Right lobe of liver (tissue), 4 donors: ENCODE data around the gene ACBD5.

Experiments used
- POLR2A ChIP-seq: fragments of 450-650 bp; IDR thresholded peaks from one replicate; pipeline ENCODE4 v1.6.1; 2017; ENCODE audit warnings: antibody characterized with exemption, mild to moderate bottlenecking
- TF ChIP-seq, protein P1 (sequence below), 4 donors: fragments of 200-600 bp in 3 of 4; fragments of 450-650 bp in 1 of 4; IDR thresholded peaks; one replicate each; pipeline versions ENCODE4 v1.5.1 to v1.8.0; 2016 to 2022; ENCODE audit warnings: antibody characterized with exemption in 4 of 4, mild to moderate bottlenecking in 2 of 4
- donor health status: DM: no; HTN: no; CAD: no.
- donor health status: DM: no; HTN: no; CAD: no.
- donor health status: DM: no; HTN: yes; CAD: no.

DNA sequence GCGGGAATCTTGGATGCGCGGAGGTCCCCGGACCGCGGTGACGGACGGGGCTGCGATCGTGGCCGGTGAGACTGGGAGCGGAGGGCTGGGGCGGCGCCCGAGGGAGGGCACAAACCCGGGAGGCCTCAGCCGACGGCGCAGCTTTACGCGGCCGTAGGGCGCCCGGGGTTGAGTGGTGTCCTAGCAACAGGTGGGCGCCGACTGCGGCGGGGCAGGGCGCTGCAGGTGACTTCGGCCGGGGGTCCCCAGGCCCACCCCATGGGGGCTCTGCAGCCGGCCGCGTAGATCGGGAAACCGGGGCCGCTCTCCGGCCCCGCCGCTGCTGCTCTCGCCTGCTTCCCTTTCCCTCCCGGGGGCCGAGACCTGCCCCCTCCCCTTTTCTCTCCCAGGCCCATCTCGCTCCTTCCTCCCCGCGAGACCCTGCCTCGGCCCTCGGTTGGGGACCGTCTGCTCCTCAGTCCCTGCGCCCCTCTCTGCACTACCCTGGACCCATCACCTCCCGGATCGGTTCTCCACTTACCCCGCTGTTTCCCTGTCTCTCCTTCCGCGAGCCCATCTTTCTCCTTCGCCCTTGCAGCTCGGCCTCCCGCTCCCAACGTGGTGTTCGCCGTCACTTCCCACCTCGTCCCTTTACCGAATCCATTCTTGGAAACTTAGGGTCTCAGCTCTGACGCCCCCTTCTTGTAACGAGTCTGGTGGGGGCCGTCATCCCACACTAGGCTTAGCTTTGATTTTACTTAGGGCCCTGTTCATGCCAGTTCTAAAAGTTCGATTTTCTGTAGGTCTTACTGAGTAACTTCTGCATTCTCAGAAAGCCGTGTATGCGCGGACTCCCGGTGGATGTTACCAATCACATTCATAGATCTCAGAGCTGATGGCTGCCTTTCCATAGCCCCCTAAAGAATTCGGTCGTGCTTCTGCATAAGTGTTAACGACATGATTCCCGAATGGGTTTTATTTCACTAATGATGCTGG lies 18.5 kb upstream of the ACBD5 start:
- TF ChIP-seq, protein P1, sequence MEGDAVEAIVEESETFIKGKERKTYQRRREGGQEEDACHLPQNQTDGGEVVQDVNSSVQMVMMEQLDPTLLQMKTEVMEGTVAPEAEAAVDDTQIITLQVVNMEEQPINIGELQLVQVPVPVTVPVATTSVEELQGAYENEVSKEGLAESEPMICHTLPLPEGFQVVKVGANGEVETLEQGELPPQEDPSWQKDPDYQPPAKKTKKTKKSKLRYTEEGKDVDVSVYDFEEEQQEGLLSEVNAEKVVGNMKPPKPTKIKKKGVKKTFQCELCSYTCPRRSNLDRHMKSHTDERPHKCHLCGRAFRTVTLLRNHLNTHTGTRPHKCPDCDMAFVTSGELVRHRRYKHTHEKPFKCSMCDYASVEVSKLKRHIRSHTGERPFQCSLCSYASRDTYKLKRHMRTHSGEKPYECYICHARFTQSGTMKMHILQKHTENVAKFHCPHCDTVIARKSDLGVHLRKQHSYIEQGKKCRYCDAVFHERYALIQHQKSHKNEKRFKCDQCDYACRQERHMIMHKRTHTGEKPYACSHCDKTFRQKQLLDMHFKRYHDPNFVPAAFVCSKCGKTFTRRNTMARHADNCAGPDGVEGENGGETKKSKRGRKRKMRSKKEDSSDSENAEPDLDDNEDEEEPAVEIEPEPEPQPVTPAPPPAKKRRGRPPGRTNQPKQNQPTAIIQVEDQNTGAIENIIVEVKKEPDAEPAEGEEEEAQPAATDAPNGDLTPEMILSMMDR (IDR thresholded peaks at IDR 0.05) = no peak
- no peak for TF ChIP-seq POLR2A
